Tracheal epithelial cell (primary cell): ENCODE measurements around the gene ZNF793. TPM values are rescaled to one million over a fixed set of nuclear protein-coding genes. Genes with fewer than 3 reads are reported as not detected.

Experiments used
- total RNA-seq: library from RNA; depleted of rRNA; stranded (reverse); fragments of >200 nt; gene quantifications from 2 replicates; pipeline ENCODE4 v1.2.1, GENCODE V29; 2014

ZNF793 gene
- 1.2 and 3.4 TPM in 2 replicates for total RNA-seq

DNA sequence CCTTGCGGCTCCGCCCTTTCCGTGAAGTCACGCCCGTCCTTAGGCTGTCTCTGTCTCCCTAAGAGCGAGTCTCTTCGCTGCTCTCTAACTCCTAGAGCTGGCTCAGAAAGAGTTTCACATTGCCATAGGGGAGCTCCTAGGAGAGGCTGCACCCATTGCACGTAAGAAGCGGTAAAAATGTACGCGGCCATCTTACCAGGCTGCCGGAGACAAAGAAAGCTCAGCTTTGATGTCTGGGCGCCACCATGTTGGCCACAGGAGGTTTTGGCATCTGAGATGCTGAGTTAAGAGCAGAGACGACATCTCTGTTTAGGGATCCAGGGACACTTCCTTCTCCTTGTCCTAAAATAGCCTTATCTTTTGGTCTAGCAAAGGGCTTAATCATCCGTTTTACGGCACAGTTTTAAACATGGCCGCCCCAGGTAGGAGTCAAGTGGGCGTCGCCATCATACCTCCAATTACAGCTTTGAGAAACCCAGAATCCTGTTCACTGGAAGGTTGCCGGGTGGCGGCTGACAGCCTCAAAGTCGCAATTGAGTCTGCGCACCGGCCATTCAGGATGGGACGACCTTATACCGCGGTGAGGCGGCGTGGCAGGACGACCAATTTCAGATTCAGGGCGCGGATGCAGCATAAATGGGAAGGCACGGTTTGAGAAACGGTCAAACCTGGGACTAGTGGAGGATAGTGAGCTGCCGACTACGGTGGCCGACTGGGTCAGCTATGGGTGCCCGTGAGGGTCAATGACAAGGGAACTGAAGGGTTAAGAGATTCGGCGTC lies at the start of gene ZNF793:
Gene ZNF793 (plus strand): TSS at position 553 of the 780 bp plus-strand sequence. CDS start 16,501 bp downstream, outside the sequence.

DNA sequence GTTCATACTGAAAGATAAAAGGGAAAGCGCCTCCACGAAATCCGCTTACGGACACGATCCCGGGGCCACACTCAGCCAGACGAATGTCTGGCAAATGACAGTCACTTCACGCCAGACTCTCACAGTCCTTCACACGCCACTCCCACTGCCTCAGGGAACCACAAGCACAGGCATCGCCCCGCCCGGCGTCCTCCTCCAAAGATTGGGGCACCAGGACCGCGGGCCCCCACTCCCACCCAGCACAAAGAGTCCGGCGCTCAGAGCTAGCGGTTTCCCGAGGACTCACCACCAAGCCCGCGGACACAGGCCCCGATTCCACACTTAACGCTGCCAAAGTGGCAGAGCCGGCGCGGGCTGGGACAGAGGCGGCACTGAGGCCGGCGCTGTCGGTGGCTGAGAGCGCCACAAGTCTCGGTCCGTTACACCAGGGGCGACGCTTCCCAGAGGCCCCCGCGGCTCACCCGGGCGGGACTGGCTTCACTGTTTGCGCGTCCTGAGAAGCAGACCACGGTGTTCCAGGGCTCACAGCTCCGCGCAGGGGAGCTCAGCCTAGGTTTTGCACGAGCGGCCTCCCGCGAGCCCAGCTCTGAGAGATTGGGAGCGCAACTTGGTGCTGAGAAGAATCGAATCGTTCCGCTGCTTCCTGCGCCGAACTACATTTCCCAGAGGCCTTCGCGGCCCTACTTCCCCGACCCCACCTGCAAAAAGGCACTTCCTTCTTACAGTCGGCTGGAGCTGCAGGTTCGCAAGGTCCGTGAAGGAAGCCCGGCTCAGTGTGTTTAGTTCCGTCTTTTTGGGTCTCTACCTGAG lies 39.7 kb upstream of the ZNF793 start, which contains the start of gene ZNF569:
Gene ZNF569 (minus strand): TSS at position 647 of the 810 bp plus-strand sequence. CDS start 22,523 bp downstream, outside the sequence.

DNA sequence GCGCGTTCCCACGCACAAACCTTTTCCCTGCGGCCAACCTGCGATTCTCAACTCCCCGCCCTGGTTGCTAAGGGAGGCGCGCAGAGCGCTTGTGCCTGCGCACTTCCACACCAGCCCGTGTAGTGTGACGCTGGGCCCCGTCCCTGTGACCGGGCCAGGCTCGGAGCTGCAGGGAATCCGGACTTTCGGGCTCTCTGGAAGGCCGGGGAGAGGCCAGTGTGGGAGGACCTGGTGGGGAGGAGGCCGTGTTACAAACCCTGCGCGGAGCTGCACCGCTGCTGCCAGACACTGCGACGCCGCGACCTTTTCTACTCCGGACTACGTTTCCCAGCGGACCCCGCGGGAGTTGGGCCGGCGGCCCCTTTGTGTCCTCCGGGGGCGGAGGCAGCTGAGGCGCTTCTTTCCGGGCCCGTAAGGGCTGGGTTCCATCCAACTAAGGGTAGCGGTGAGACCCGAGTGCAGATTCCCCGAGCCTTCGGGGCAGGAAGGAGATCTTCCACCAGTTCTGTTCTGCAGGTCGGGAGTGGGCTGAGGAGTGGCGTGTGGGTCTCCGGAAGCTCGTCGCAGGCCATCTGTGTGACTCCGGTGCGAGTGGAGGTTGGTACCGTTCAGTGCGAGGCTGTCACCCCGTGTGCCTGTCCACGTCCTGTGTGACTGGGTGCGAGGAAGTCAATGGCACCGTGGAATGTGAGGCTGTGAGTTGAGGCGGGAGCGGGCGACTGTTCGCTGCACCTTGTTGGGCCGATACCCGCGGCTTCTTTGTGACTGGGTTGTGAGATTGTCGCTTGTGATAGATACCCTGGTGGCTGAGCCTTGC lies 37.6 kb upstream of the ZNF793 start, which contains the start of gene ZNF570:
Gene ZNF570 (plus strand): TSS at position 396 of the 817 bp plus-strand sequence. CDS start 999 bp downstream, outside the sequence.

Other genes with a start within 250 kb of the ZNF793 start
- 2.3 and 2.4 TPM in 2 replicates for gene ZNF527, start 135.8 kb upstream of the ZNF793 start, total RNA-seq
- 1.4 and 2.8 TPM in 2 replicates for gene ZNF569, start 39.5 kb upstream of the ZNF793 start, total RNA-seq
- 2.9 and 3.8 TPM in 2 replicates for gene ZNF570, start 37.6 kb upstream of the ZNF793 start, total RNA-seq
- gene ZNF571, start 87.9 kb downstream of the ZNF793 start, total RNA-seq, result 3.6 and 4.9 TPM in 2 replicates
- gene ZNF540, start 87.9 kb downstream of the ZNF793 start, total RNA-seq, result 0.48 TPM in 1 of 2 replicates, not detected in the other
- gene ZFP30, start 148.5 kb downstream of the ZNF793 start, total RNA-seq, result 13.7 and 17.5 TPM in 2 replicates
- 4.6 and 5.5 TPM in 2 replicates for gene ZNF607, start 212.8 kb downstream of the ZNF793 start, total RNA-seq